ENCODE measurements around the gene MNAT1.

The MNAT1 gene

GRCh38 chr14:60817113-60817512, 82.6 kb downstream of the MNAT1 start:
- Histone ChIP-seq H3K79me2 (no peaks in the 10 kb centered on the region), H3K27me3 (ENCODE audit: control insufficient read depth, insufficient read depth, low read length) (no peaks in the 10 kb centered on the region), H3K27ac (no peak overlapping the region), H3K4me1 (no peaks in the 10 kb centered on the region), H3K4me2 (ENCODE audit: low read length) (no peak overlapping the region), H2AFZ (no peak overlapping the region), H3K4me3 (ENCODE audit: low read depth, low read length) (no peak overlapping the region), H3K9ac (no peak overlapping the region), H3K36me3 (ENCODE audit: control insufficient read depth, insufficient read depth, low read length) (no peaks in the 10 kb centered on the region), H3K9me3 (ENCODE audit: control insufficient read depth, low read length) (no peaks in the 10 kb centered on the region)
- no peak for TF ChIP-seq CTCF (IDR thresholded peaks at IDR 0.05)

- Histone ChIP-seq H3K9ac (no peak overlapping the region), H3K9me3 (ENCODE audit: control insufficient read depth, low read length) (no peaks in the 10 kb centered on the region), H3K27me3 (ENCODE audit: control insufficient read depth, insufficient read depth, low read length) (no peaks in the 10 kb centered on the region), H3K36me3 (ENCODE audit: control insufficient read depth, insufficient read depth, low read length) (no peaks in the 10 kb centered on the region), H2AFZ (no peak overlapping the region), H3K4me2 (ENCODE audit: low read length) (no peak overlapping the region), H3K4me3 (ENCODE audit: low read depth, low read length) (no peak overlapping the region), H3K79me2 (peaks cover 7% of the 10 kb centered on the region), H3K27ac (no peak overlapping the region), H3K4me1 (no peaks in the 10 kb centered on the region)
- TF ChIP-seq CTCF (IDR thresholded peaks at IDR 0.05): no peak
Observed at GRCh38 chr14:60819575-60819974, 85.0 kb downstream of the MNAT1 start.

- TF ChIP-seq CTCF (IDR thresholded peaks at IDR 0.05): no peak
- Histone ChIP-seq H3K9ac (no peak overlapping the region), H3K4me1 (no peaks in the 10 kb centered on the region), H2AFZ (no peak overlapping the region), H3K79me2 (peaks cover 2% of the 10 kb centered on the region), H3K9me3 (ENCODE audit: control insufficient read depth, low read length) (no peaks in the 10 kb centered on the region), H3K27me3 (ENCODE audit: control insufficient read depth, insufficient read depth, low read length) (no peaks in the 10 kb centered on the region), H3K4me2 (ENCODE audit: low read length) (no peak overlapping the region), H3K27ac (no peak overlapping the region), H3K36me3 (ENCODE audit: control insufficient read depth, insufficient read depth, low read length) (no peaks in the 10 kb centered on the region), H3K4me3 (ENCODE audit: low read depth, low read length) (no peak overlapping the region)
Observed at GRCh38 chr14:60838601-60839000, 104.0 kb downstream of the MNAT1 start.

- H3K27me3 ChIP-seq (ENCODE audit: control insufficient read depth, insufficient read depth, low read length): no peaks in the 10 kb centered on the region
- no peaks in the 10 kb centered on the region for H3K4me1 ChIP-seq
- no peak overlapping the region for H3K4me2 ChIP-seq (ENCODE audit: low read length)
- no peak overlapping the region for H3K27ac ChIP-seq
- H2AFZ ChIP-seq: no peak overlapping the region
- H3K4me3 ChIP-seq (ENCODE audit: low read depth, low read length): no peak overlapping the region
- no peak for TF ChIP-seq CTCF (IDR thresholded peaks at IDR 0.05)
- no peaks in the 10 kb centered on the region for H3K36me3 ChIP-seq (ENCODE audit: control insufficient read depth, insufficient read depth, low read length)
- H3K9ac ChIP-seq: no peak overlapping the region
- no peaks in the 10 kb centered on the region for H3K9me3 ChIP-seq (ENCODE audit: control insufficient read depth, low read length)
- H3K79me2 ChIP-seq: peaks cover 2% of the 10 kb centered on the region
Observed at GRCh38 chr14:60839057-60839456, 104.5 kb downstream of the MNAT1 start.

- Histone ChIP-seq H3K27me3 (ENCODE audit: control insufficient read depth, insufficient read depth, low read length) (no peaks in the 10 kb centered on the region), H3K27ac (no peak overlapping the region), H2AFZ (no peak overlapping the region), H3K4me1 (no peaks in the 10 kb centered on the region), H3K9ac (no peak overlapping the region), H3K4me2 (ENCODE audit: low read length) (no peak overlapping the region), H3K4me3 (ENCODE audit: low read depth, low read length) (no peak overlapping the region), H3K9me3 (ENCODE audit: control insufficient read depth, low read length) (no peaks in the 10 kb centered on the region), H3K36me3 (ENCODE audit: control insufficient read depth, insufficient read depth, low read length) (no peaks in the 10 kb centered on the region), H3K79me2 (peaks cover 2% of the 10 kb centered on the region)
- no peak for TF ChIP-seq CTCF (IDR thresholded peaks at IDR 0.05)
Observed at GRCh38 chr14:60839657-60840056, 105.1 kb downstream of the MNAT1 start.
